ENCODE measurements around the gene LIN54.

Gene LIN54

GRCh38 chr4:82901183-82901718 is 109.4 kb downstream of the LIN54 start:
- TF ChIP-seq TOX (CRISPR knock-in tag; IDR thresholded peaks at IDR 0.05; ENCODE audit: borderline replicate concordance) (no peak), ZNF565 (CRISPR knock-in tag; conservative IDR thresholded peaks at IDR 0.05; ENCODE audit: low read depth) (no peak), SNAI2 (CRISPR knock-in tag; IDR thresholded peaks at IDR 0.05) (no peak), ZFP3 (CRISPR knock-in tag; IDR thresholded peaks at IDR 0.05) (0 out of 2 replicates have a peak, but pooled peaks have one; percentile 0), CREB5 (CRISPR knock-in tag; IDR thresholded peaks at IDR 0.05; ENCODE audit: low read depth) (no peak)
- ATAC-seq = no peak

GRCh38 chr4:82900411-82901182 is 110.0 kb downstream of the LIN54 start, which contains the start of gene THAP9:
THAP9 (plus strand) TSS chr4:82900735; CDS start chr4:82900803, 68 bp downstream.
- peak; percentile 96 for ATAC-seq
- peak; percentile 71; the same call in 1 of the 2 replicates for TF ChIP-seq ZNF70 (CRISPR knock-in tag; IDR thresholded peaks at IDR 0.05)
- TF ChIP-seq ZFP3 (CRISPR knock-in tag; IDR thresholded peaks at IDR 0.05) = 0 out of 2 replicates have a peak, but pooled peaks have one; percentile 20
- TF ChIP-seq BACH2 (CRISPR knock-in tag; IDR thresholded peaks at IDR 0.05; ENCODE audit: borderline replicate concordance) = no peak
- no peak for TF ChIP-seq ZC3H10 (CRISPR knock-in tag; IDR thresholded peaks at IDR 0.05)
- TF ChIP-seq CREB5 (CRISPR knock-in tag; IDR thresholded peaks at IDR 0.05; ENCODE audit: low read depth) = no peak
- TF ChIP-seq ESRRG (CRISPR knock-in tag; IDR thresholded peaks at IDR 0.05) = no peak
- no peak for TF ChIP-seq CSRNP3 (CRISPR knock-in tag; IDR thresholded peaks at IDR 0.05)
- TF ChIP-seq TSHZ2 (CRISPR knock-in tag; IDR thresholded peaks at IDR 0.05) = no peak; the same call in 1 of the 2 replicates
- TF ChIP-seq ZNF8 (CRISPR knock-in tag; IDR thresholded peaks at IDR 0.05) = no peak
- no peak for TF ChIP-seq SNAI2 (CRISPR knock-in tag; IDR thresholded peaks at IDR 0.05)

DNA sequence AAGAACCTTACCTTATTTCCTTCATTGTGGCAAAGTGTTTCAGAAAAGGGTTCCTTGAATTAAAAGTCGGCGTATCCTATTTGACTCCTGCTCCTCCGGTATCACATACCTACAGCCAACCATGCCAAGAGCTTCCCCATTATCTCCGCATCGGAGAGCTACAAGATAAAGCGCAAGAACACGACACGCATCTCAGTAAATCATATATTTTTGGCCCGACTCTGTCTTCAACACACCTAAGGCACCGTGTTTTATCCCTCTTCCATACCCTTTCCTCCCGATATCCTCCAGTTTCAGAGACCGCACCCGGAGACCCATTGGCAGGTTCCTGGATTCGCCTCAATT is 110.6 kb downstream of the LIN54 start:
- ATAC-seq = peak; percentile 27
- no peak for TF ChIP-seq BACH2 (CRISPR knock-in tag; IDR thresholded peaks at IDR 0.05; ENCODE audit: borderline replicate concordance)
- no peak for TF ChIP-seq OSR1 (CRISPR knock-in tag; IDR thresholded peaks at IDR 0.05)
- TF ChIP-seq RARB (CRISPR knock-in tag; IDR thresholded peaks at IDR 0.05) = no peak
- TF ChIP-seq ZC3H10 (CRISPR knock-in tag; IDR thresholded peaks at IDR 0.05) = no peak
- TF ChIP-seq GLIS3 (CRISPR knock-in tag; IDR thresholded peaks at IDR 0.05) = no peak
- no peak for TF ChIP-seq PPARA (CRISPR knock-in tag; IDR thresholded peaks at IDR 0.05; ENCODE audit: borderline replicate concordance)
- no peak for TF ChIP-seq CREB5 (CRISPR knock-in tag; IDR thresholded peaks at IDR 0.05; ENCODE audit: low read depth)
- no peak for TF ChIP-seq ZNF8 (CRISPR knock-in tag; IDR thresholded peaks at IDR 0.05)

DNA sequence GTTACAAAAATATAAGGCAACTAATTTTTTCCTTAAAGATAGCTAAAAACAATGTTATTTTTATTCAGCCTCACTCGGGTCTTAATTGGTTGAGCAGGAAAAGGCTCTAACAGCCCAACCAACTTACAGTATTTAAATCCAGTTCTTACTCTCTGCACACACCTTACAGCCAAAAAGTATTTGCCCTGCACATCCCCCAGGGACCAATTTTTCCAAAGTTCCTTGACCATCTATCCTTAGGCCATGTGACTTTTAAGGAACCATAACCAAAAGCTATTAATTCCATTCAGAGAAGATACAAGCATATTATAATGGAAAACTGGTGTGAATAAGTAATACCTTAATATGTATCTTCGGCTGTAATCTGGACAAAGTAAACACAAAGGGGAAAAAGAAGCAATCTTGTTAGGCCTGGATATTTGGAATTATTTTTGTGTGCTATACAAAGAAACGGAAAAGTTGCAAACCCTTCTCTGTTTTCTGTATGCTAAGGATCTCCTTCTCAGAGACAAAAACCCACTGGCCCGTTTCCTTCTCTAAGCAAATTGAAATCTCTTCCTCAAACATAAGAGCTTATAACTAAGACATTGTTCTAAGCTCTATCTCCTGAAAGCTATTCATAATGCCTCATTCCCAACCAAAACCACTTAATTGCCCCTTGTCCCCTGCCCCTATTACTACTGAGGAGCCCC is 111.1 kb downstream of the LIN54 start:
- TF ChIP-seq CSRNP3 (CRISPR knock-in tag; IDR thresholded peaks at IDR 0.05) (no peak), PPARA (CRISPR knock-in tag; IDR thresholded peaks at IDR 0.05; ENCODE audit: borderline replicate concordance) (no peak), OSR1 (CRISPR knock-in tag; IDR thresholded peaks at IDR 0.05) (no peak), ARNTL (CRISPR knock-in tag; IDR thresholded peaks at IDR 0.05; ENCODE audit: borderline replicate concordance, low read depth) (no peak), ZNF8 (CRISPR knock-in tag; IDR thresholded peaks at IDR 0.05) (no peak)

More for the DNA sequence above, 111.1 kb downstream of the LIN54 start:
- ATAC-seq = no peak

All from SK-N-SH treated with all-trans-retinoic acid at 6 μM for 48 hours (cell line).